CD14-positive monocyte (primary cell): Measurements from ENCODE around the gene SMYD4. TPM values are rescaled to one million over a fixed set of nuclear protein-coding genes. Genes with fewer than 3 reads are reported as not detected.
A peak's percentile ranks its signal among the peaks of the same experiment; 100 is the strongest.

Source experiments
- DNase-seq, 3 donors: peaks; one replicate each; pipeline ENCODE4 v3.0.0-alpha.2; 2011 to 2022
- H2AFZ ChIP-seq: 2 replicates; pipeline ENCODE4 v1.6.0; 2012; ENCODE audit warnings: mild to moderate bottlenecking, low read depth, low read length, inconsistent platforms; ENCODE audit not compliant: insufficient read depth, poor library complexity, severe bottlenecking
- H3K27ac ChIP-seq, 2 donors: 1 replicate in 1 of 2; 2 replicates in 1 of 2; pipeline ENCODE4 v1.5.1; 2012 to 2013; ENCODE audit warnings: low read length in 2 of 2, control low read depth in 1 of 2, inconsistent platforms in 1 of 2, low read depth in 1 of 2, mild to moderate bottlenecking in 1 of 2
- H3K27me3 ChIP-seq, 2 donors: one replicate each; pipeline versions ENCODE4 v1.6.0 to v1.6.1; 2011 to 2013; ENCODE audit warnings: low read length in 2 of 2; ENCODE audit not compliant: control insufficient read depth in 2 of 2, insufficient read depth in 2 of 2
- H3K36me3 ChIP-seq, 2 donors: replicated peaks in 1 of 2; 1 replicate in 1 of 2; 2 replicates in 1 of 2; pipeline versions ENCODE4 v1.5.1 to v1.6.1; 2012 to 2013; ENCODE audit warnings: low read length in 2 of 2, control low read depth in 1 of 2, inconsistent platforms in 1 of 2, mild to moderate bottlenecking in 1 of 2; ENCODE audit not compliant: insufficient read depth in 2 of 2, control insufficient read depth in 1 of 2
- H3K4me1 ChIP-seq, 2 donors: 1 replicate in 1 of 2; 2 replicates in 1 of 2; pipeline versions ENCODE4 v1.5.1 to v1.6.1; 2012 to 2013; ENCODE audit warnings: low read length in 2 of 2, control low read depth in 1 of 2, inconsistent platforms in 1 of 2, mild to moderate bottlenecking in 1 of 2, moderate library complexity in 1 of 2; ENCODE audit not compliant: insufficient read depth in 2 of 2, control insufficient read depth in 1 of 2
- H3K4me2 ChIP-seq: replicated peaks from 2 replicates; pipeline ENCODE3; 2012; ENCODE audit warnings: low read length, moderate library complexity, mild to moderate bottlenecking; ENCODE audit not compliant: poor library complexity, severe bottlenecking; ENCODE audit errors: extremely low read depth
- H3K4me3 ChIP-seq, 3 experiments: fragments of 200-600 bp in 1 of 3; sonication (generic) in 1 of 3; replicated peaks in 1 of 3; 1 replicate in 2 of 3; 2 replicates in 1 of 3; pipeline ENCODE4 v1.5.1; 2011 to 2013; ENCODE audit warnings: low read length in 3 of 3, mild to moderate bottlenecking in 3 of 3, control low read depth in 2 of 3, low read depth in 2 of 3, inconsistent platforms in 1 of 3, moderate library complexity in 1 of 3
- H3K79me2 ChIP-seq: 2 replicates; pipeline ENCODE4 v1.6.0; 2012; ENCODE audit warnings: mild to moderate bottlenecking, control low read depth, inconsistent platforms, low read length, moderate library complexity; ENCODE audit not compliant: insufficient read depth
- H3K9ac ChIP-seq: 2 replicates; pipeline ENCODE4 v1.6.0; 2017; ENCODE audit warnings: low read length, mild to moderate bottlenecking; ENCODE audit not compliant: insufficient read depth, poor library complexity, severe bottlenecking
- H3K9me3 ChIP-seq, 2 donors: replicated peaks in 1 of 2; 1 replicate in 1 of 2; 2 replicates in 1 of 2; pipeline versions ENCODE4 v1.5.1 to v1.6.1; 2012 to 2013; ENCODE audit warnings: low read length in 2 of 2, control low read depth in 1 of 2; ENCODE audit not compliant: control insufficient read depth in 1 of 2, insufficient read depth in 1 of 2
- H4K20me1 ChIP-seq: 2 replicates; pipeline ENCODE4 v1.6.0; 2012; ENCODE audit warnings: mild to moderate bottlenecking, low read length, control low read depth, moderate library complexity; ENCODE audit not compliant: insufficient read depth
- H3K27ac Mint-ChIP-seq, 7 donors: one replicate each; pipeline ENCODE4 v1.8.0; 2020; ENCODE audit warnings: mild to moderate bottlenecking in 7 of 7, mixed read lengths in 7 of 7, moderate library complexity in 6 of 7, inconsistent platforms in 2 of 7
- H3K27me3 Mint-ChIP-seq, 3 donors: one replicate each; pipeline ENCODE4 v1.8.0; 2021 to 2022; ENCODE audit warnings: low read depth in 3 of 3, mild to moderate bottlenecking in 3 of 3, mixed read lengths in 3 of 3, moderate library complexity in 3 of 3, inconsistent platforms in 1 of 3
- H3K36me3 Mint-ChIP-seq, 2 donors: one replicate each; pipeline ENCODE4 v1.8.0; 2020; ENCODE audit warnings: mixed read lengths in 2 of 2, inconsistent platforms in 1 of 2, mild to moderate bottlenecking in 1 of 2
- H3K4me1 Mint-ChIP-seq: one replicate; pipeline ENCODE4 v1.8.0; 2020; ENCODE audit warnings: mild to moderate bottlenecking, mixed read lengths
- H3K4me3 Mint-ChIP-seq, 2 donors: one replicate each; pipeline ENCODE4 v1.8.0; 2020; ENCODE audit warnings: mild to moderate bottlenecking in 2 of 2, mixed read lengths in 2 of 2, moderate library complexity in 1 of 2
- H3K9me3 Mint-ChIP-seq, 7 donors: one replicate each; pipeline ENCODE4 v1.8.0; 2020 to 2022; ENCODE audit warnings: mixed read lengths in 7 of 7, mild to moderate bottlenecking in 6 of 7, moderate library complexity in 6 of 7, inconsistent platforms in 2 of 7
- CTCF ChIP-seq: fragments of 200-600 bp; IDR thresholded peaks from one replicate; pipeline ENCODE4 v1.8.0; 2022; ENCODE audit warnings: antibody characterized with exemption, mild to moderate bottlenecking
- WGBS: methylation state at CpG from one replicate; pipeline ENCODE4 v1.1.5; 2013; ENCODE audit warnings: missing lambda C conversion rate; ENCODE audit not compliant: insufficient coverage; 5-methylcytosine and 5-hydroxymethylcytosine counted together
- intact Hi-C, 2 donors: fragments of 100-400 bp; cut with micrococcal nuclease; formaldehyde crosslinking; loops; one replicate each; pipeline versions ENCODE4 v1.15.0 to v1.15.1; 2023
- polyA plus RNA-seq, 3 donors: library from polyadenylated mRNA; depleted of rRNA in 1 of 3; unstranded in 2 of 3; stranded (reverse) in 1 of 3; fragments of 300-500 nt in 2 of 3; fragments of >200 nt in 1 of 3; fragmentation: Illumina TruSeq in 2 of 3; gene quantifications; 1 replicate in 2 of 3; 2 replicates in 1 of 3; pipeline ENCODE4 v1.2.3, GENCODE V29; 2012 to 2021

Gene SMYD4
- polyA plus RNA-seq, 3 donors = 3.2 to 7.6 (median 6.1) TPM

- H3K36me3 ChIP-seq = peaks cover 9 to 10% of the 10 kb centered on the region in 2 donors
- Mint-ChIP-seq H3K27ac (peak overlapping the region; percentile 66 to 94 (median 86)), H3K4me1 (peaks cover 36% of the 10 kb centered on the region), H3K9me3 (peaks cover 0 to 1% (median 0%) of the 10 kb centered on the region in 7 donors), H3K27me3 (peaks cover 0 to 2% (median 0%) of the 10 kb centered on the region in 3 donors), H3K36me3 (peaks cover 12 to 24% of the 10 kb centered on the region in 2 donors), H3K4me3 (peak overlapping the region; percentile 80 to 95)
- H4K20me1 ChIP-seq = peaks cover 9% of the 10 kb centered on the region
- WGBS = 0% methylated on average over 11 of the region's 11 CpGs
- no peaks in the 10 kb centered on the region for H3K9me3 ChIP-seq
- intact Hi-C loops = loop anchor here (5.0 to 10.0 kb wide), 2 partner anchors 105 to 113 kb away; partner anchors contain the start of gene WDR81 (in 1 of the 2)
- H3K4me3 ChIP-seq = peak overlapping the region; percentile 70 to 97 (median 97)
- peak overlapping the region; percentile 95 for H3K4me2 ChIP-seq
- H3K27ac ChIP-seq = peak overlapping the region in 1 of 2 donors; percentile 81
- peaks cover 68% of the 10 kb centered on the region for H3K79me2 ChIP-seq
- H3K4me1 ChIP-seq = peaks cover 22 to 23% of the 10 kb centered on the region in 2 donors
- H3K27me3 ChIP-seq = no peaks in the 10 kb centered on the region
- DNase-seq = no peak
- H2AFZ ChIP-seq = peak overlapping the region; percentile 96
- no peak for TF ChIP-seq CTCF
- peak overlapping the region; percentile 77 for H3K9ac ChIP-seq
These were observed 586 bp upstream of the SMYD4 start for GRCh38 chr17:1830288-1830687.

DNA sequence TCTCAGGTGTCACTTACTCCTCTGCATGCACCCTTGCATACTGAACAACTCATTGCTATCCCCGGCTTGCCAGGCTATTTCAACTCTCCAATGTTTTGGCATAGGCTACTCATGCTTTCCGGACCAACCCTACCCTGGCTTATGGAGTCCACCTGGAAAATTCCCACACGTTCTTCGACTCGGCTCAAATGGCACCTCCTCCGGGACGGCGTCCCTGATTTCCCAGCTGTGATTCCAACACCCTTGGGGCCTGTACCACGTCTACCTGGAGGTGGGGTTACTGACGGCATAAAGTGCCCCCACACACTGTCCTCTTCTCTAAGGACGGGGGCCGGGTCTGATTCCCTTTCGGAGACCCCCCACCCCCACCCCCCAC is 498 bp downstream of the SMYD4 start:
- Mint-ChIP-seq H3K9me3 (peaks cover 0 to 4% (median 0%) of the 10 kb centered on the region in 7 donors), H3K4me1 (peaks cover 31% of the 10 kb centered on the region), H3K4me3 (peak overlapping the region; percentile 80 to 92), H3K36me3 (peaks cover 20 to 26% of the 10 kb centered on the region in 2 donors), H3K27ac (peak overlapping the region in 6 of 7 donors; percentile 9 to 91 (median 76)), H3K27me3 (peaks cover 0 to 2% (median 0%) of the 10 kb centered on the region in 3 donors)
- Histone ChIP-seq H2AFZ (peak overlapping the region; percentile 96), H3K27ac (peak overlapping the region in 1 of 2 donors; percentile 81), H4K20me1 (peaks cover 1% of the 10 kb centered on the region), H3K36me3 (peaks cover 15 to 16% of the 10 kb centered on the region in 2 donors), H3K79me2 (peaks cover 57% of the 10 kb centered on the region), H3K4me3 (peak overlapping the region; percentile 70 to 97 (median 97)), H3K9me3 (no peaks in the 10 kb centered on the region), H3K27me3 (no peaks in the 10 kb centered on the region), H3K4me2 (peak overlapping the region; percentile 95), H3K9ac (peak overlapping the region; percentile 77), H3K4me1 (peaks cover 21 to 22% of the 10 kb centered on the region in 2 donors)
- intact Hi-C loops = no loop called here
- peak in 1 of 3 donors; percentile 4 for DNase-seq
- TF ChIP-seq CTCF = no peak
- 5% methylated on average over 8 of the region's 13 CpGs for WGBS
